K562 (cell line): Measurements from ENCODE around the gene TMEM129. TPM values are rescaled to one million over a fixed set of nuclear protein-coding genes. Genes with fewer than 3 reads are reported as not detected.

ENCODE experiments used
- CBX3 ChIP-seq, 2 experiments: IDR thresholded peaks; 1 replicate in 1 of 2; 2 replicates in 1 of 2; pipeline ENCODE4 v1.6.1; 2012; ENCODE audit warnings: inconsistent platforms in 2 of 2, low read length in 2 of 2, borderline replicate concordance in 1 of 2, control low read depth in 1 of 2
- CBX5 ChIP-seq: IDR thresholded peaks from 2 replicates; pipeline ENCODE4 v1.6.1; 2014; ENCODE audit warnings: low read depth, borderline replicate concordance
- DIDO1 ChIP-seq: fragments of 450-650 bp; IDR thresholded peaks from 2 replicates; pipeline ENCODE4 v1.6.1; 2016; ENCODE audit warnings: low read depth, missing biosample characterization, missing genetic modification characterization
- E2F3 ChIP-seq: fragments of 250-450 bp; sonication (Bioruptor Pico); IDR thresholded peaks from 2 replicates; pipeline ENCODE4 v1.4.0; 2020; ENCODE audit warnings: mild to moderate bottlenecking
- E2F4 ChIP-seq: sonication (generic); formaldehyde crosslinking; IDR thresholded peaks from 2 replicates; pipeline ENCODE4 v1.8.0; 2022; ENCODE audit warnings: mild to moderate bottlenecking, low read depth, missing genetic modification reagents
- HDAC2 ChIP-seq: fragments of 450-650 bp; IDR thresholded peaks from 2 replicates; pipeline ENCODE4 v1.6.1; 2016; ENCODE audit warnings: mild to moderate bottlenecking
- KDM4B ChIP-seq, 2 experiments: fragments of 450-650 bp in 1 of 2; sonication (generic) in 1 of 2; IDR thresholded peaks; 2 replicates each; pipeline ENCODE4 v1.6.1; 2016 to 2017; ENCODE audit warnings: borderline replicate concordance in 2 of 2, antibody characterized with exemption in 1 of 2, low read depth in 1 of 2, mild to moderate bottlenecking in 1 of 2
- MTF1 ChIP-seq: fragments of 250-450 bp; sonication (Bioruptor Pico); IDR thresholded peaks from 2 replicates; pipeline ENCODE4 v1.9.0; 2021; ENCODE audit warnings: moderate library complexity, mild to moderate bottlenecking, inconsistent platforms, borderline replicate concordance
- PHF21A ChIP-seq: fragments of 450-650 bp; IDR thresholded peaks from 2 replicates; pipeline ENCODE4 v1.6.1; 2017; ENCODE audit warnings: low read depth, borderline replicate concordance
- PREB ChIP-seq: sonication (generic); formaldehyde crosslinking; IDR thresholded peaks from 2 replicates; pipeline ENCODE4 v1.8.1; 2023; ENCODE audit warnings: mild to moderate bottlenecking, missing genetic modification reagents
- RBM17 ChIP-seq: fragments of 200-400 bp; formaldehyde crosslinking; IDR thresholded peaks from 2 replicates; pipeline ENCODE4 v1.6.1; 2017; ENCODE audit warnings: low read depth, mild to moderate bottlenecking, low read length, borderline replicate concordance
- SMAD4 ChIP-seq: fragments of 250-450 bp; sonication (Bioruptor Pico); conservative IDR thresholded peaks from 2 replicates; pipeline ENCODE4 v1.8.0; 2021; ENCODE audit warnings: inconsistent platforms, mild to moderate bottlenecking, moderate library complexity
- SP1 ChIP-seq: sonication (generic); formaldehyde crosslinking; IDR thresholded peaks from 2 replicates; pipeline ENCODE4 v1.8.1; 2022; ENCODE audit warnings: mild to moderate bottlenecking, missing genetic modification reagents
- ZNF140 ChIP-seq: fragments of 250-450 bp; sonication (Bioruptor Pico); IDR thresholded peaks from 2 replicates; pipeline ENCODE4 v1.8.0; 2021; ENCODE audit warnings: moderate library complexity, mild to moderate bottlenecking, inconsistent platforms
- ZNF583 ChIP-seq: fragments of 250-450 bp; sonication (Bioruptor Pico); IDR thresholded peaks from 2 replicates; pipeline ENCODE4 v1.4.0; 2020
- ZNF609 ChIP-seq: sonication (generic); formaldehyde crosslinking; IDR thresholded peaks from 2 replicates; pipeline ENCODE4 v1.8.1; 2023; ENCODE audit warnings: missing genetic modification reagents, mild to moderate bottlenecking, borderline replicate concordance
- ZNF740 ChIP-seq, 3 experiments: fragments of 200-800 bp in 1 of 3; sonication (Bioruptor generic) in 1 of 3; sonication (generic) in 1 of 3; formaldehyde crosslinking in 1 of 3; IDR thresholded peaks; 2 replicates each; pipeline versions ENCODE4 v1.6.1 to v1.8.0; 2016 to 2022; ENCODE audit warnings: mild to moderate bottlenecking in 2 of 3, missing compliant biosample characterization in 2 of 3, missing genetic modification characterization in 2 of 3, missing genetic modification reagents in 1 of 3
- polyA plus RNA-seq, 8 experiments: library from polyadenylated mRNA; depleted of rRNA in 4 of 8; stranded (reverse) in 5 of 8; unstranded in 3 of 8; fragments of >200 nt; fragmentation: Nextera tagmentation in 2 of 8; fragmentation: Illumina TruSeq in 1 of 8; extraction: Ambion mirVana in 2 of 8; extraction: Trizol in 1 of 8; gene quantifications; 2 replicates each; pipeline versions ENCODE4 v1.2.1 to v1.2.3, GENCODE V29; 2011 to 2014; ENCODE audit warnings: inconsistent platforms in 1 of 8, missing spikeins in 1 of 8
- total RNA-seq, 7 experiments: library from RNA; depleted of rRNA in 6 of 7; stranded (reverse); fragments of >200 nt in 6 of 7; fragmentation: Illumina TruSeq in 2 of 7; extraction: Trizol in 2 of 7; gene quantifications; 2 replicates each; pipeline versions ENCODE4 v1.2.1 to v1.2.3, GENCODE V29; 2011 to 2021; ENCODE audit warnings: low replicate concordance in 1 of 7

Gene TMEM129
- total and polyA plus RNA-seq, 9 of the 15 experiments (the other 6 are each of a cell fraction or from before 2014, with no cell fraction given): 0.34 to 47.2 (median 18.8) TPM

GRCh38 chr4:1746265-1746691, 25.2 kb upstream of the TMEM129 start (continued):
- TF ChIP-seq PREB (CRISPR knock-in tag) (no peak), SP1 (CRISPR knock-in tag) (peak; percentile 52), ZNF740 (CRISPR knock-in tag; IDR thresholded peaks at IDR 0.05) (peak; percentile 43; the same call in 1 of the 2 replicates), ZNF740 (tag; IDR thresholded peaks at IDR 0.05) (no peak), ZNF583 (CRISPR knock-in tag) (no peak), HDAC2 (no peak), DIDO1 (tag) (no peak), MTF1 (CRISPR knock-in tag) (no peak), RBM17 (no peak), ZNF140 (CRISPR knock-in tag) (no peak), PHF21A (no peak), ZNF609 (CRISPR knock-in tag) (no peak), CBX3 (IDR thresholded peaks at IDR 0.05; ENCODE audit: borderline replicate concordance in 1 of 2, low read length in 2 of 2) (no peak), E2F4 (no peak), KDM4B (IDR thresholded peaks at IDR 0.05; ENCODE audit: borderline replicate concordance in 2 of 2, low read depth in 1 of 2) (no peak), E2F3 (CRISPR knock-in tag) (no peak), SMAD4 (CRISPR knock-in tag) (no peak), CBX5 (no peak)
